HG03135 (cell line): ENCODE results near the gene LRRC36.

ENCODE experiments used
- ATAC-seq: cut with Tn5 transposase; IDR thresholded peaks from one replicate; pipeline ENCODE4 v1.9.1; 2021; ENCODE audit warnings: mild to moderate bottlenecking, moderate library complexity; ENCODE audit not compliant: unreplicated experiment

Gene LRRC36

GRCh38 chr16:67326472-67327309 is at the start of gene LRRC36, which contains the start of gene KCTD19:
Gene LRRC36, plus strand, starts transcription at chr16:67326815. Its CDS starts 48 bp downstream, at chr16:67326863.
Gene KCTD19, minus strand, starts transcription at chr16:67326741. Its CDS starts 34 bp downstream, at chr16:67326707.
- ATAC-seq = no peak

- ATAC-seq = no peak
Observed at GRCh38 chr16:67277294-67277998, 49.2 kb upstream of the LRRC36 start.

GRCh38 chr16:67277999-67278772 is 48.4 kb upstream of the LRRC36 start:
- no peak for ATAC-seq

GRCh38 chr16:67278773-67279295 is 47.8 kb upstream of the LRRC36 start:
- ATAC-seq = peak; percentile 37

GRCh38 chr16:67279296-67280089 is 47.1 kb upstream of the LRRC36 start, which contains the start of gene PLEKHG4:
Gene PLEKHG4, plus strand, starts transcription at chr16:67279532. Its CDS starts 513 bp downstream, at chr16:67280045.
- peak; percentile 76 for ATAC-seq

GRCh38 chr16:67280090-67281015 is 46.3 kb upstream of the LRRC36 start:
- ATAC-seq = no peak

- ATAC-seq = no peak
Observed at GRCh38 chr16:67281536-67282446, 44.8 kb upstream of the LRRC36 start.

GRCh38 chr16:67282447-67282805 is 44.2 kb upstream of the LRRC36 start:
- ATAC-seq = no peak

GRCh38 chr16:67283039-67283825 is 43.4 kb upstream of the LRRC36 start:
- no peak for ATAC-seq

- ATAC-seq = no peak
Observed at GRCh38 chr16:67283826-67284555, 42.6 kb upstream of the LRRC36 start.

GRCh38 chr16:67284699-67285646 is 41.6 kb upstream of the LRRC36 start:
- no peak for ATAC-seq

- ATAC-seq = no peak
Observed at GRCh38 chr16:67286441-67287235, 40.0 kb upstream of the LRRC36 start.

GRCh38 chr16:67287960-67288359 is 38.7 kb upstream of the LRRC36 start:
- ATAC-seq = no peak

GRCh38 chr16:67291461-67291860 is 35.2 kb upstream of the LRRC36 start:
- ATAC-seq = no peak
